ENCODE data around the gene CACNA1A.

DNA sequence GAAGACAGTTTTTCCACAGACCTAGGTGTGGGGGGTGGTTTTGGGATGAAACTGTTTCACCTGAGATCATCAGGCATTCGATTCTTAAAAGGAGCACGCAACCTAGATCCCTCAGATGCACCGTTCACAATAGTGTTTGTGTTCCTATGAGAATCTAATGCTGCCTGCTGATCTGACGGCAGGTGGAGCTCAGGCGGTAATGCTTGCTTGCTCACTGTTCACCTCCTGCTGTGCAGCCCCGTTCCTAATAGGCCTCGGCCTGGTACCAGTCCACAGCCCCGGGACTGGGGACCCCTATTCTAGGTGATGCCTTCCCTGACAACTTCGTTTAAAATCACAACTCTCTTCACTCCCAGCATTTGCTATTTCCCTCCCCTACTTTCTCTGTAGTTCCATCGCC, 206.4 kb downstream of the CACNA1A start:
- TF ChIP-seq, protein P1, sequence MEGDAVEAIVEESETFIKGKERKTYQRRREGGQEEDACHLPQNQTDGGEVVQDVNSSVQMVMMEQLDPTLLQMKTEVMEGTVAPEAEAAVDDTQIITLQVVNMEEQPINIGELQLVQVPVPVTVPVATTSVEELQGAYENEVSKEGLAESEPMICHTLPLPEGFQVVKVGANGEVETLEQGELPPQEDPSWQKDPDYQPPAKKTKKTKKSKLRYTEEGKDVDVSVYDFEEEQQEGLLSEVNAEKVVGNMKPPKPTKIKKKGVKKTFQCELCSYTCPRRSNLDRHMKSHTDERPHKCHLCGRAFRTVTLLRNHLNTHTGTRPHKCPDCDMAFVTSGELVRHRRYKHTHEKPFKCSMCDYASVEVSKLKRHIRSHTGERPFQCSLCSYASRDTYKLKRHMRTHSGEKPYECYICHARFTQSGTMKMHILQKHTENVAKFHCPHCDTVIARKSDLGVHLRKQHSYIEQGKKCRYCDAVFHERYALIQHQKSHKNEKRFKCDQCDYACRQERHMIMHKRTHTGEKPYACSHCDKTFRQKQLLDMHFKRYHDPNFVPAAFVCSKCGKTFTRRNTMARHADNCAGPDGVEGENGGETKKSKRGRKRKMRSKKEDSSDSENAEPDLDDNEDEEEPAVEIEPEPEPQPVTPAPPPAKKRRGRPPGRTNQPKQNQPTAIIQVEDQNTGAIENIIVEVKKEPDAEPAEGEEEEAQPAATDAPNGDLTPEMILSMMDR (IDR thresholded peaks at IDR 0.05), result no peak
- no peak for TF ChIP-seq POLR2A (IDR thresholded peaks at IDR 0.05; ENCODE audit: low read length)
- no peak for TF ChIP-seq ESRRA (IDR thresholded peaks at IDR 0.05; ENCODE audit: borderline replicate concordance, low read length)
- no peak for TF ChIP-seq PHF8 (IDR thresholded peaks at IDR 0.05; ENCODE audit: borderline replicate concordance, low read depth)
- no peak for TF ChIP-seq HEYL (CRISPR knock-in tag; IDR thresholded peaks at IDR 0.05)
- TF ChIP-seq NPAS2 (CRISPR knock-in tag; IDR thresholded peaks at IDR 0.05; ENCODE audit: borderline replicate concordance), result no peak
- no peak for TF ChIP-seq SMC3 (IDR thresholded peaks at IDR 0.05)
- TF ChIP-seq, protein P2, sequence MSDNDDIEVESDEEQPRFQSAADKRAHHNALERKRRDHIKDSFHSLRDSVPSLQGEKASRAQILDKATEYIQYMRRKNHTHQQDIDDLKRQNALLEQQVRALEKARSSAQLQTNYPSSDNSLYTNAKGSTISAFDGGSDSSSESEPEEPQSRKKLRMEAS (IDR thresholded peaks at IDR 0.05), result no peak
- no peak for TF ChIP-seq CHD4 (IDR thresholded peaks at IDR 0.05; ENCODE audit: borderline replicate concordance)
- no peak for TF ChIP-seq MAFK (IDR thresholded peaks at IDR 0.05; ENCODE audit: partially characterized antibody)
- TF ChIP-seq KDM1A (IDR thresholded peaks at IDR 0.05; ENCODE audit: low read depth), result no peak
